IMR-90 (cell line): ENCODE data around the gene GRPEL2. TPM values are rescaled to one million over a fixed set of nuclear protein-coding genes. Genes with fewer than 3 reads are reported as not detected.

Experiments
- ATAC-seq: fragments of 200-7000 bp; cut with Tn5 transposase; 2 replicates; pipeline ENCODE4 v1.9.1; 2020; ENCODE audit warnings: low read depth, mild to moderate bottlenecking, moderate library complexity
- BruUV-seq: library from RNA; stranded (reverse); fragments of 400-500 nt; replicated peaks from 2 replicates; lab custom pipeline; 2021; lab: Mats Ljungman, UMichigan
- CTCF ChIA-PET: fragments of 300-600 bp; formaldehyde crosslinking; extraction: SDS; loops from one replicate; lab custom pipeline; 2021; ENCODE audit warnings: antibody characterized with exemption; lab: Yijun Ruan, JAX
- POLR2A ChIA-PET: fragments of 300-600 bp; sonication (Branson Sonifier 250); formaldehyde crosslinking; loops from one replicate; lab custom pipeline; 2022; ENCODE audit warnings: antibody characterized with exemption; ENCODE audit not compliant: unreplicated experiment; lab: Charles Lee
- DNase-seq: peaks from one replicate; pipeline ENCODE4 v3.0.0; 2013
- H2AFZ ChIP-seq: replicated peaks from 2 replicates; pipeline ENCODE3; 2013; ENCODE audit warnings: low read length, mild to moderate bottlenecking; ENCODE audit not compliant: poor library complexity
- H2AK5ac ChIP-seq: 2 replicates; pipeline ENCODE4 v1.6.1; 2013; ENCODE audit warnings: low read depth, low read length, inconsistent platforms
- H2AK9ac ChIP-seq: replicated peaks from 2 replicates; pipeline ENCODE3; 2013; ENCODE audit warnings: mild to moderate bottlenecking, low read depth, low read length, moderate library complexity; ENCODE audit not compliant: poor library complexity
- H2BK120ac ChIP-seq: 2 replicates; pipeline ENCODE4 v1.6.1; 2013; ENCODE audit warnings: low read depth, low read length, inconsistent platforms
- H2BK15ac ChIP-seq: 3 replicates; pipeline ENCODE4 v1.6.1; 2013; ENCODE audit warnings: low read depth, low read length, inconsistent platforms
- H2BK20ac ChIP-seq: 2 replicates; pipeline ENCODE4 v1.6.1; 2013; ENCODE audit warnings: low read depth, mild to moderate bottlenecking, inconsistent platforms, low read length, moderate library complexity
- H2BK5ac ChIP-seq: 2 replicates; pipeline ENCODE4 v1.6.1; 2013; ENCODE audit warnings: mild to moderate bottlenecking, low read depth, low read length, inconsistent platforms; ENCODE audit not compliant: poor library complexity, severe bottlenecking
- H3K14ac ChIP-seq: replicated peaks from 2 replicates; pipeline ENCODE4 v1.6.1; 2013; ENCODE audit warnings: low read depth, low read length, inconsistent platforms
- H3K18ac ChIP-seq: 2 replicates; pipeline ENCODE4 v1.6.1; 2013; ENCODE audit warnings: low read depth, low read length, control low read depth
- H3K23ac ChIP-seq: 2 replicates; pipeline ENCODE4 v1.6.1; 2013; ENCODE audit warnings: low read depth, low read length, inconsistent platforms
- H3K27ac ChIP-seq: 2 replicates; pipeline ENCODE4 v1.5.1; 2013; ENCODE audit warnings: mild to moderate bottlenecking, control low read depth, low read length; ENCODE audit not compliant: insufficient read depth
- H3K27me3 ChIP-seq: 2 replicates; pipeline ENCODE4 v1.6.1; 2013; ENCODE audit warnings: low read length; ENCODE audit not compliant: control insufficient read depth, insufficient read depth
- H3K36me3 ChIP-seq: 2 replicates; pipeline ENCODE4 v1.6.1; 2013; ENCODE audit warnings: low read length, mixed read lengths; ENCODE audit not compliant: control insufficient read depth, insufficient read depth
- H3K4ac ChIP-seq: 2 replicates; pipeline ENCODE4 v1.6.1; 2013; ENCODE audit warnings: low read depth, low read length, inconsistent platforms
- H3K4me1 ChIP-seq: 2 replicates; pipeline ENCODE4 v1.6.1; 2013; ENCODE audit warnings: low read length, mixed read lengths; ENCODE audit not compliant: control insufficient read depth, insufficient read depth
- H3K4me2 ChIP-seq: 2 replicates; pipeline ENCODE4 v1.6.1; 2013; ENCODE audit warnings: low read depth, mild to moderate bottlenecking, control low read depth, low read length, moderate library complexity
- H3K4me3 ChIP-seq: 2 replicates; pipeline ENCODE4 v1.5.1; 2013; ENCODE audit warnings: low read depth, mild to moderate bottlenecking, control low read depth, low read length, moderate library complexity; ENCODE audit not compliant: insufficient read depth
- H3K56ac ChIP-seq: 2 replicates; pipeline ENCODE4 v1.6.1; 2013; ENCODE audit warnings: low read length, inconsistent platforms; ENCODE audit not compliant: insufficient read depth; ENCODE audit errors: extremely low read depth
- H3K79me1 ChIP-seq, 2 experiments: 2 replicates each; pipeline ENCODE4 v1.6.1; 2013; ENCODE audit warnings: low read length in 2 of 2, inconsistent platforms in 1 of 2, low read depth in 1 of 2
- H3K9ac ChIP-seq: 2 replicates; pipeline ENCODE4 v1.6.1; 2013; ENCODE audit warnings: low read depth, low read length, control low read depth
- H3K9me1 ChIP-seq: 2 replicates; pipeline ENCODE4 v1.6.1; 2013; ENCODE audit warnings: low read length, inconsistent platforms; ENCODE audit not compliant: insufficient read depth
- H3K9me3 ChIP-seq: 2 replicates; pipeline ENCODE4 v1.6.1; 2013; ENCODE audit warnings: low read length; ENCODE audit not compliant: control insufficient read depth, insufficient read depth
- H4K20me1 ChIP-seq: 2 replicates; pipeline ENCODE4 v1.6.1; 2013; ENCODE audit warnings: low read length, inconsistent platforms; ENCODE audit not compliant: insufficient read depth
- H4K5ac ChIP-seq: 2 replicates; pipeline ENCODE4 v1.6.1; 2013; ENCODE audit warnings: mild to moderate bottlenecking, low read depth, low read length, control low read depth
- H4K8ac ChIP-seq, 2 experiments: 2 replicates each; pipeline ENCODE4 v1.6.1; 2013; ENCODE audit warnings: low read depth in 2 of 2, low read length in 2 of 2, control low read depth in 1 of 2, inconsistent platforms in 1 of 2
- H4K91ac ChIP-seq: 2 replicates; pipeline ENCODE4 v1.6.1; 2013; ENCODE audit warnings: low read depth, low read length, inconsistent platforms; ENCODE audit not compliant: insufficient read depth
- BHLHE40 ChIP-seq: fragments of 150-350 bp; IDR thresholded peaks from 2 replicates; pipeline ENCODE4 v1.6.1; 2016; ENCODE audit warnings: mild to moderate bottlenecking, low read depth, low read length
- CEBPB ChIP-seq: IDR thresholded peaks from 2 replicates; pipeline ENCODE4 v1.6.1; 2012; ENCODE audit warnings: low read depth, low read length, improper control_type of control experiment
- CHD1 ChIP-seq: IDR thresholded peaks from 2 replicates; pipeline ENCODE4 v1.6.1; 2012; ENCODE audit warnings: low read depth, low read length, improper control_type of control experiment
- CTCF ChIP-seq: conservative IDR thresholded peaks from 2 replicates; pipeline ENCODE4 v1.5.1; 2012; ENCODE audit warnings: mild to moderate bottlenecking, low read depth, low read length, improper control_type of control experiment
- ELK1 ChIP-seq: fragments of 150-350 bp; IDR thresholded peaks from 2 replicates; pipeline ENCODE4 v1.6.1; 2016; ENCODE audit warnings: low read depth, mild to moderate bottlenecking, low read length, moderate library complexity, borderline replicate concordance
- MAFK ChIP-seq: IDR thresholded peaks from 2 replicates; pipeline ENCODE4 v1.6.1; 2012; ENCODE audit warnings: low read depth, low read length, improper control_type of control experiment
- MAZ ChIP-seq: IDR thresholded peaks from 2 replicates; pipeline ENCODE4 v1.6.1; 2012; ENCODE audit warnings: low read depth, mild to moderate bottlenecking, low read length, improper control_type of control experiment, moderate library complexity, borderline replicate concordance
- MXI1 ChIP-seq: IDR thresholded peaks from 2 replicates; pipeline ENCODE4 v1.6.1; 2012; ENCODE audit warnings: low read depth, mild to moderate bottlenecking, low read length, moderate library complexity, borderline replicate concordance
- NFE2L2 ChIP-seq: fragments of 150-350 bp; IDR thresholded peaks from 2 replicates; pipeline ENCODE4 v1.6.1; 2016; ENCODE audit warnings: low read depth, mild to moderate bottlenecking, low read length
- RAD21 ChIP-seq: IDR thresholded peaks from 2 replicates; pipeline ENCODE4 v1.6.1; 2012; ENCODE audit warnings: low read length, improper control_type of control experiment
- SMC3 ChIP-seq: fragments of 150-350 bp; IDR thresholded peaks from 2 replicates; pipeline ENCODE4 v1.6.1; 2016; ENCODE audit warnings: low read depth, mild to moderate bottlenecking, antibody characterized with exemption, low read length, moderate library complexity
- WGBS, 2 experiments: methylation state at CpG; one replicate each; pipeline versions ENCODE4 v1.1.5 to v1.1.7; 2013; ENCODE audit warnings: missing lambda C conversion rate in 2 of 2; ENCODE audit not compliant: insufficient read length in 1 of 2; ENCODE audit errors: extremely low coverage in 2 of 2; 5-methylcytosine and 5-hydroxymethylcytosine counted together
- dilution Hi-C: fragments of 300-500 bp; cut with HindIII; formaldehyde crosslinking; loops from one replicate; pipeline ENCODE4 v1.14.3; 2018; ENCODE audit warnings: low sequenced_read_pairs; ENCODE audit not compliant: unreplicated experiment
- in situ Hi-C: fragments of 300-500 bp; cut with MboI; formaldehyde crosslinking; loops from 3 replicates; pipeline ENCODE4 v1.14.3; 2019; ENCODE audit warnings: low sequenced_read_pairs, inconsistent platforms, mixed read lengths
- intact Hi-C: fragments of 100-400 bp; cut with micrococcal nuclease; formaldehyde crosslinking; loops from 2 replicates; pipeline ENCODE4 v1.10.0; 2022
- polyA plus RNA-seq, 3 experiments: library from polyadenylated mRNA; depleted of rRNA; stranded (reverse); fragments of >200 nt; gene quantifications; 2 replicates each; pipeline ENCODE4 v1.2.3, GENCODE V29; 2012; ENCODE audit warnings: low replicate concordance in 1 of 3
- total RNA-seq: library from RNA; depleted of rRNA; stranded (reverse); fragments of >200 nt; gene quantifications from 2 replicates; pipeline ENCODE4 v1.2.3, GENCODE V29; 2012

Gene GRPEL2
- total and polyA plus RNA-seq, 2 of the 4 experiments (the other 2 are of a cell fraction), result 6.2 to 18.1 TPM

- TF ChIP-seq BHLHE40, result no peak
These were observed 36.1 kb downstream of the GRPEL2 start (continued) for GRCh38 chr5:149381261-149381985.

GRCh38 chr5:149381986-149382338 is 36.7 kb downstream of the GRPEL2 start:
- H3K27ac ChIP-seq, result peak overlapping the region; percentile 50; the same call in 1 of the 2 replicates
- H2AK9ac ChIP-seq, result peak overlapping the region; percentile 65
- peak overlapping the region; percentile 87; the same call in 1 of the 2 replicates for H4K91ac ChIP-seq
- no peak overlapping the region for H2BK5ac ChIP-seq
- H3K9me3 ChIP-seq, result no peaks in the 10 kb centered on the region
- peak overlapping the region; percentile 55 to 86; a peak in 2 of 4 replicates for H4K8ac ChIP-seq
- peaks cover 2 to 5% of the 10 kb centered on the region in 2 experiments; a peak in 1 of 4 replicates for H3K79me1 ChIP-seq
- H3K56ac ChIP-seq, result no peak overlapping the region
- no CpG with 5 or more reads among the region's 16 CpGs for WGBS, 2 experiments
- peak overlapping the region; percentile 48; the same call in 2 of the 3 replicates for H2BK15ac ChIP-seq
- no peak for TF ChIP-seq ELK1
- TF ChIP-seq CHD1, result no peak
- TF ChIP-seq CTCF, result peak; percentile 92
- peak; percentile 87 for TF ChIP-seq MAZ
- no peak for TF ChIP-seq MAFK
- no peak for TF ChIP-seq CEBPB
- no peak for TF ChIP-seq MXI1
- peak; percentile 90 for TF ChIP-seq RAD21
- TF ChIP-seq NFE2L2, result no peak
- TF ChIP-seq SMC3, result peak; percentile 98
- H3K18ac ChIP-seq, result no peak overlapping the region
- no peaks in the 10 kb centered on the region for H3K27me3 ChIP-seq
- peak overlapping the region; percentile 58 for H2AFZ ChIP-seq
- no peak overlapping the region for H3K14ac ChIP-seq
- peak overlapping the region; percentile 86; the same call in 1 of the 2 replicates for H4K5ac ChIP-seq
- H3K23ac ChIP-seq, result no peak overlapping the region
- dilution Hi-C loops (no loop called here), in situ Hi-C loops (no loop called here), intact Hi-C loops (loop anchor here (1.0 to 2.0 kb wide), 4 partner anchors 26 to 237 kb away; no protein-coding TSS in a partner anchor)
- no peak overlapping the region for H3K4me2 ChIP-seq
- H2BK20ac ChIP-seq, result no peak overlapping the region; the same call in 1 of the 2 replicates
- DNase-seq (peak; percentile 66), ATAC-seq (peak; percentile 93)
- no peak overlapping the region for H3K4me3 ChIP-seq
- 0 out of 2 replicates have a peak overlapping the region, but pooled peaks have one; percentile 43 for H3K9ac ChIP-seq
- peak overlapping the region; percentile 71; the same call in 1 of the 2 replicates for H2AK5ac ChIP-seq
- peak overlapping the region; percentile 74; the same call in 1 of the 2 replicates for H2BK120ac ChIP-seq
- H3K36me3 ChIP-seq, result no peaks in the 10 kb centered on the region
- peak overlapping the region; percentile 85; the same call in 1 of the 2 replicates for H3K4ac ChIP-seq
- H3K9me1 ChIP-seq, result 0 out of 2 replicates have a peak, but pooled peaks cover 2% of the 10 kb centered on the region
- peaks cover 22% of the 10 kb centered on the region for H3K4me1 ChIP-seq
- BruUV-seq, result no TSS peak
- ChIA-PET POLR2A (no interaction called here), CTCF (interaction anchor here (0.6 to 3.2 kb wide), 10 partner anchors 14 to 183 kb away, joined by 3 to 19 read pairs (median 3); no protein-coding TSS in a partner anchor)
- H4K20me1 ChIP-seq, result no peaks in the 10 kb centered on the region
